Forelimb muscle (tissue), 1 donor: ENCODE measurements around the gene OBP2A. TPM values are rescaled to one million over a fixed set of nuclear protein-coding genes. Genes with fewer than 3 reads are reported as not detected.

Experiments
- DNase-seq: peaks from one replicate; pipeline ENCODE4 v3.0.0-alpha.2; 2013; ENCODE audit warnings: low read depth
- polyA plus RNA-seq: library from polyadenylated mRNA; unstranded; fragments of 120-200 nt; gene quantifications from one replicate; pipeline ENCODE4 v1.2.1, GENCODE V29; 2013; ENCODE audit not compliant: insufficient read length

The OBP2A gene
- polyA plus RNA-seq, 1 donor, result not detected

GRCh38 chr9:135579356-135579755 is 33.4 kb downstream of the OBP2A start:
- DNase-seq, result no peak

- DNase-seq, result no peak
Observed at GRCh38 chr9:135579889-135580660, 34.1 kb downstream of the OBP2A start.

- DNase-seq, result no peak
Observed at GRCh38 chr9:135580664-135581380, 34.9 kb downstream of the OBP2A start.

GRCh38 chr9:135581636-135582426 is 35.9 kb downstream of the OBP2A start:
- DNase-seq, result no peak

- no peak for DNase-seq
Observed at GRCh38 chr9:135582541-135582940, 36.6 kb downstream of the OBP2A start.

GRCh38 chr9:135582966-135583687 is 37.2 kb downstream of the OBP2A start:
- no peak for DNase-seq

GRCh38 chr9:135583688-135584011 is 37.7 kb downstream of the OBP2A start:
- DNase-seq, result no peak

GRCh38 chr9:135584371-135584770 is 38.4 kb downstream of the OBP2A start:
- DNase-seq, result no peak

- no peak for DNase-seq
Observed at GRCh38 chr9:135584934-135585333, 39.0 kb downstream of the OBP2A start.

GRCh38 chr9:135586601-135587109 is 40.7 kb downstream of the OBP2A start:
- no peak for DNase-seq

- DNase-seq, result no peak
Observed at GRCh38 chr9:135587658-135588057, 41.7 kb downstream of the OBP2A start.

GRCh38 chr9:135588371-135588770 is 42.4 kb downstream of the OBP2A start:
- DNase-seq, result no peak

- DNase-seq, result no peak
Observed at GRCh38 chr9:135588886-135589595, 43.1 kb downstream of the OBP2A start.

- no peak for DNase-seq
Observed at GRCh38 chr9:135589596-135590485, 43.9 kb downstream of the OBP2A start.

- DNase-seq, result no peak
Observed at GRCh38 chr9:135590486-135591079, 44.7 kb downstream of the OBP2A start.

- no peak for DNase-seq
Observed at GRCh38 chr9:135591506-135592330, 45.8 kb downstream of the OBP2A start.

GRCh38 chr9:135592331-135592590 is 46.3 kb downstream of the OBP2A start:
- no peak for DNase-seq

- DNase-seq, result no peak
Observed at GRCh38 chr9:135592625-135593024, 46.7 kb downstream of the OBP2A start.

GRCh38 chr9:135596211-135596610 is 50.3 kb downstream of the OBP2A start:
- DNase-seq, result no peak
